HG03045 (cell line): ENCODE measurements around the gene DBNDD2.

Experiments used
- ATAC-seq: cut with Tn5 transposase; IDR thresholded peaks from one replicate; pipeline ENCODE4 v1.9.1; 2021; ENCODE audit warnings: mild to moderate bottlenecking, moderate library complexity; ENCODE audit not compliant: unreplicated experiment

Gene DBNDD2, protein sequence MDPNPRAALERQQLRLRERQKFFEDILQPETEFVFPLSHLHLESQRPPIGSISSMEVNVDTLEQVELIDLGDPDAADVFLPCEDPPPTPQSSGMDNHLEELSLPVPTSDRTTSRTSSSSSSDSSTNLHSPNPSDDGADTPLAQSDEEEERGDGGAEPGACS

GRCh38 chr20:45407783-45408645 lies at the start of gene DBNDD2:
Gene DBNDD2, plus strand, starts transcription at chr20:45408289. Its CDS starts 179 bp downstream, at chr20:45408468.
- no peak for ATAC-seq

GRCh38 chr20:45359069-45359405 lies 49.1 kb upstream of the DBNDD2 start:
- ATAC-seq = no peak

DNA sequence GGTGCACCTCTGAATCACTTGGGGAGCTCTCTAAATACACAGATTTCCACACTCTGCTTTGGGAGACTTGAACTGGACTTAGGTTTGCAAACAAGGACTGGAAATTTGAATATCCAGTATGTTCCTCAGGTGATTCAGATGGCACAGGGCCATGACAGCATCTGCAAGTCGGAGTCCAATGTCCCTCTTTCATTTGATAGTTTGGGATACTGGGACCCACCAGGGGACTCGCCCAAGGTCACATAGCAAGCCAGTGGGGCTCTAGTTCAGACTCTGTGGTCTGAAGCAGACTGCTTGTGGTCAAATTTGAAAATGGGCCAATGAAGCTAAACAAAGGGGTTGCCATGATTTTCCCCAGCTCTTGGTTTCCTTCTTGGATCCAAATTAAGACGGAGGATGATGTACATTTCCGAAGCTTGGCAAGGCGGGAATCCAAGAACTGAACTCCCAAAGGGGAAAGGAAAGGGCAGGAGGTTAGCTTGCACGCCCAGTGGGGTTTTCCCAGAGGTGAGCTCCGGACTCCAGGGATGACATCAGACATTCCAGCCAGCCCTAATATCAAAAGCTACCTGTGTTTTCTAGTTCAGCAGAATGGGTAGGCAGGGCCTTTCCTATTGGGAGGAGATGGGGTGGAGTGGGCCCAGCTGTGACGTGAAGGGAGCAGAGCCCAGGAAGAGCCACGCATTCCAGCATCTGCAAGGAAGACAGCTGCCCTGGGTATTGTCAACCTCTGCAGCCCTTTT lies 48.5 kb upstream of the DBNDD2 start:
- no peak for ATAC-seq

GRCh38 chr20:45361793-45362192 lies 46.3 kb upstream of the DBNDD2 start:
- no peak for ATAC-seq

GRCh38 chr20:45362804-45363610 lies 45.1 kb upstream of the DBNDD2 start, which contains the start of gene SYS1:
Gene SYS1, plus strand, starts transcription at chr20:45363156. Its CDS starts 376 bp downstream, at chr20:45363532.
- ATAC-seq = peak; percentile 78

DNA sequence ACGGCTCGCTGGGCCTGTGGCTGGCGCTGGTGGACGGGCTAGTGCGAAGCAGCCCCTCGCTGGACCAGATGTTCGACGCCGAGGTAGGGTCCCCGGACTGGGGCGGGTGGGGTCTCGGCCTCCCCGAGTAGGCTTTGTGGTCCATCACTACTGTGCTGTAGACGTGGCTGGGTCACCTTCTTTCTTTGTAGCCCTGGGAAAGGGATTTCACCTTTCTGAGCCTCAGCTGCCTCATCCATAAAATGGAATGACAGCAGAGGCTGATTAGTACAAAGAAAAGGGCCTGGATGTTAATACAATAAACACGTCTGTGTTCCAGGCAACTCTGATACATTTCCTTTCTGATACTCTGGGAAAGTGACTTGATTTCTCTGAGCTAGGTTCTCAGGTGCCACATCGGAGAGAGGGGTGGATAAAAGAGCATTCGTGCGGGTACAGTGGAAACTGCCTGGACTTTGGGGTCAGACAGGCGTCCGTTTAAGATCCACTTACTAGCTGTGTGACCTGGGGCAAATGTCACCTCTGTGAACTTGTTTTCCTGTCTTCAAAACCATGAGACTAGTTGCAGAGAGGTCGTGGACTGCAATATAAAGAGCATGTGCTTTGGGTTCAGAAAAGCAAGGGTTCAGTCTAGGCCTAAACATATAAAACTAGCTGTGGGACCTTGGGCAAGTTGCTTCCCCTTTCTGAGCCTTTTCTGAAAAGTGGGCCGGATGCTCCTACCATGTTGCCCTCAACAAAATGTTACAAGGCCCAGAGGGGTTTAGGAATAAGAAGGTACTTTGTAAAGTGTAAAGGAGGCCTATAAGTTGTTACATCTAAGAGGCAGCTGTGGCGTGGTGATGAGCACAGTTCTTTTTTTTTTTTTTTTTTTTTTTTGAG lies 44.2 kb upstream of the DBNDD2 start:
- ATAC-seq = peak; percentile 1

DNA sequence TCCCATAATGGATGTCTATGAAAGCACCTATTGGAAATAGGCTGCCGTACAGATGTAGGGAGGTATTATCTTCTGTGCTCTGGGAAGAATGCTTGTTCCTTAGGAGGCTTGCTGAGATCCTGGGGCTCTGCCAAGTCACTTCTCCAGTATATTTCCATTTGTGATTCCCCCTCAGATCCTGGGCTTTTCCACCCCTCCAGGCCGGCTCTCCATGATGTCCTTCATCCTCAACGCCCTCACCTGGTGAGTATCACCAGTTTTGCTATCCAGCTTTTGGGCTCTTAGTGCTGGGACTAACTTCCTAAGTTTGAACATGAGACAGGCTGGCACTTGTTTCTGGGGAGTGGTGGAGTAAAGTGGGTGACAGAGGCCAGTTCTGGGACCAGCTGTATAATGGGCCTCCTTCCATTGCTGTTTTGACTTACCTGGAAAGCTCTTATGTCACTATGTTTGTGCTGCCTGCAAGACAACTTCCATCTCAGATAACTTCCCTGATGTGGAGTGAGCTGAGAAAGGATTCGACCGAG lies 42.6 kb upstream of the DBNDD2 start:
- ATAC-seq = no peak

GRCh38 chr20:45366192-45366591 lies 41.9 kb upstream of the DBNDD2 start:
- ATAC-seq = no peak

DNA sequence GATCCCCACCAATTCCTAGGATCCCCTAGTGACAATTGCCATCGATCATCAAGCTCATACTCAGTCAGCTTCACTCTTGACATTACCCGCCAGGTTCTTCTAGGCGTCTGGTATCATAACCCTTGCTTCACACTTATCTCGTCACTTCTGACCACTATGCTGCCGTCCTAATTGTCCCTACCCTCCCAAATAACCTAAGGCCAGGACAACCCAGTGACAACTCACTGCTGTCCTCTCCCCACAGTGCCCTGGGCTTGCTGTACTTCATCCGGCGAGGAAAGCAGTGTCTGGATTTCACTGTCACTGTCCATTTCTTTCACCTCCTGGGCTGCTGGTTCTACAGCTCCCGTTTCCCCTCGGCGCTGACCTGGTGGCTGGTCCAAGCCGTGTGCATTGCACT lies 41.5 kb upstream of the DBNDD2 start:
- no peak for ATAC-seq

DNA sequence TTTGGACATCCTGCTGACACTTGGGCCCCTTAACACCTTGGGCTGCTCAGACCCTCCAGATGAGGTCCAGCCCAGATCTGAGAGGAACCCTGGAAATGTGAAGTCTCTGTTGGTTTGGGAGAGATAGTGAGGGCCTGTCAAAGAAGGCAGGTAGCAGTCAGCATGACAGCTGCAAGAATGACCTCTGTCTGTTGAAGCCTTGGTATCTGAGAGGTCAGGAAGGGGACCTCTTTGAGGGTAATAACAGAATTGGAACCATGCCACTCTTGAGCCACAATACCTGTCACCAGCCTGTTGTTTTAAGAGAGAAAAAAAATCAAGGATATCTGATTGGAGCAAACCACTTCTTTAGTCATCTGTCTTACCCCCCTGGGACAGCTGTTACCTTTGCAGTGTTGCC lies 41.0 kb upstream of the DBNDD2 start:
- no peak for ATAC-seq

GRCh38 chr20:45368221-45368980 lies 39.7 kb upstream of the DBNDD2 start:
- ATAC-seq = peak; percentile 74

GRCh38 chr20:45370571-45371160 lies 37.4 kb upstream of the DBNDD2 start:
- ATAC-seq = no peak

DNA sequence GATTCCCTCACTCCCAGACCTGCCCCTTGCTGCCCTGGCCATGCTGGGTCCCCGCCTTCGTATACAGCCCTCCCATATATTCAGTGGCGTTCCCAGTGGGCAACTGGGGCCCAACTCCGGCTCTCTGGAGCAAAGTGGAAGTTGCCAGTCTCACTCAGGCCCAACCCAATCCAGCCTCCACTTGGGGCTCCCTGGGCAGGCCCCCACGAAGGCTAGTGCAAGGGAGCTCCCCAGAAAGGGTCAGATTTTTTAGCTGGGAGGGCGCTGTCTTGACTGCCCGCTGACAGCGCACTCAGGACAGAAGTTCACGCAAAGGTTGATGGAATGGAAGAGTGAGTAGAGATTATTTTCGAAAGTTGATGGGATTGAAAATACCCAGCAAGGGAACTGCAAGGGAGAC lies 35.8 kb upstream of the DBNDD2 start:
- ATAC-seq = no peak

DNA sequence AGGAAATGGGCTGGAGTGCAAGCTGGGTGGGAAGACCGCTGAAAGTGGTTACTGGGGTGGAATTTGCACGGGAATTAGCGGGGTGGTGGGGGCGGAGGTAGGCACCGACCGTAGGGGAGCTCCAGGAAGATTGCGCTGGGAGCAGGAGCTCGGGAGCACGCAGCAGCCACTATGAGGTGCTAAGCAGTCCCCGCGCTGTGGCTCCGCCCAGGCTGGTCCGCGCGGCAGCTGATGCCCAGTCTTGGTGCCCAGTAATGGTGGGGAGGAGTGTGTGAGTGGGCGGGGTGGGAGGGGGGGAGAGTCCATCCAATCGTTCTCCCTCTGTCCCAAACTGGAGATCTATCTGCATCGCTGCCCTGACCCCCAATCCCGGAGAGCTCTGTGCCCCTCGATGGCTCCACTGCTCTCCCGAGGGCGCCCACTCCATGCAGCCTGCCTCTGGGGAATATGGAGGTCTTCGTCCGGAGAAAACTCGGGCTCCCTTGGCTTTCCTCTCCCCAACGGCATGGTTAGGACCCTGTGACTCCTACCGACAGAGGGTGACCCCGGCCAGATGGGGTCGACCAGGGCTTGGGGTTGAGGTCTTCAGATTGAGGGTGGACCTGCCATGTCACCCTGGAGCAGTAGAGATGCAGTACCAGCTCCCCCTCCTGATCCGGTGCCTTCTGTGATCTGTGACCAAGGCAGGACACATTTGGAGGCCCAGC lies 35.3 kb upstream of the DBNDD2 start:
- ATAC-seq = no peak

DNA sequence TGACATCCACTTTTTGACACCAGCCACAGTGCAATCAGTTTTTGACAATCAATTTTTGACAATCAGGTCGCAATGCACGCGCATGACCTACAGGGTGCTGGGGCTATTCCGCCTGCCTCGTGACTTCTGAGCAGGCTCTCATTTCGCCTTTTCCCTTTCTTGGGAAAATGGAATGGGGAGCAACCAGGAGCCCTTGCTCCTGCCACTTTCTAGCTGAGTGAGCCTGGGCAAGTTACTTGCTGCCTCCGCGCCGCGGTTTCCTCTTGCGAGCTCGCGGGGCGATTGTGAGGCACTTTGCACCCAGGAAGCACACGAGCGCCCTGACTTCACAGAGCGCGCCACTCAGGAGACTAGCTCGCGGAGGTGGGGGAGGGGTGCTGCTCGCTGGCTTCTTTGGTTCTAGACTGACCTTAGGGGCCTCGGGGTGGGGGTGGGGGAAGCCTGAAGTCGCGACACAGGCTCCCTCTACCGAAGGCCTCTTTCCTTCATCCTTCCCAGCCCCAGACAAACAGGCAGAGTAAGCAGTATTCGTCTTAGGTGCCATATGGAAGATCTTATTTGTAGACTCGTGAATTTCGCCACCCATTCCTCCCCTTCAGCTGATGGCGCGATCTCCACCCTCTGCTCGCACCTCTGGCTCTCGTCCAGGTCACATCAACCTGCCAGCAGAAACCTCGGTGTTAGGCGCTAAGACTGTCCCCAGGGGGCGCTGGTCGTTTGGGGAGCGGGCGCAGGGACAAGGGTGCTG lies 34.6 kb upstream of the DBNDD2 start:
- ATAC-seq = peak; percentile 74

- no peak for ATAC-seq
These were observed 34.0 kb upstream of the DBNDD2 start for GRCh38 chr20:45374101-45374467.

GRCh38 chr20:45374966-45375365 lies 33.1 kb upstream of the DBNDD2 start:
- ATAC-seq = no peak
